ENCODE measurements around the gene AHI1.
"Not testable (repeated sequence)": the region's sequence is repeated elsewhere in the genome, so short reads cannot be mapped to it uniquely, and the experiment has no call there.

Gene AHI1

DNA sequence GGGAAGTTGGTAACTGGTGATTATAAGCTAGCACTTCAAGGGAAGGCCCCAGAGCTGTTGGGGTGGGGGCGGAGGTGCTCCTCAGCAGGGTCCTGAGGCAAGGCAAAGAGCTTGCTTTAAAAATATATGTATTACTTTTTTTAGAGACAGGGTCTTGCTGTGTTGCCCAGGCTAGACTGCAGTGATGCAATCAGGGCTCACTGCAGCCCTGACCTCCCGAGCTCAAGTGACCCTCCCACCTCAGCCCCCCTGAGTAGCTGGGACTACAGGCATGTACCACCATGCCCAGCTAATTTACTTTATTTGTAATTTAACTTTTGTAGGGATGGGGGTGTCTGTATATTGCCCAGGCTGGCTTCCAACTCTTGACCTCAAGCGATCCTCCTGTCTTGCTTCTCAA lies 229.3 kb downstream of the AHI1 start:
- no peak for DNase-seq

DNA sequence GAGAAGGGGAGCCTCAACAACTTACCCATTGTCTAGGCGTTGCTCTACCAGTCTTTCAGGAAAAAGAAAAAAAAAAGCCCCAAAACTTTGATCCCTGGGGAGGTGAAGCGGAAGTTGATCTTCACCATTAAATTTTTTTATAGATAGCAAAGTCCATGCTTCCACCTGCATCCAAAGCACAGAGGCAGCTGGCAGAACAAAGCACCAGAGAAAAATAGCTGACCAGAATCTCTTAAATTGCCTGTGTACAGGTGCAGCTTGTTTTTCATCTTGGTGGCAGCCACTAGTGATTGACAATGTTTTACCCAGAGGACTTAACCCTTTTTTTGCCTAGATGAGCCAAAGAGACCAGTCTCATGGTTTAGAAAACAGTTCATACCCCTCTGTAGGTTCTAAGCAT lies 230.5 kb downstream of the AHI1 start:
- no peak for DNase-seq

DNA sequence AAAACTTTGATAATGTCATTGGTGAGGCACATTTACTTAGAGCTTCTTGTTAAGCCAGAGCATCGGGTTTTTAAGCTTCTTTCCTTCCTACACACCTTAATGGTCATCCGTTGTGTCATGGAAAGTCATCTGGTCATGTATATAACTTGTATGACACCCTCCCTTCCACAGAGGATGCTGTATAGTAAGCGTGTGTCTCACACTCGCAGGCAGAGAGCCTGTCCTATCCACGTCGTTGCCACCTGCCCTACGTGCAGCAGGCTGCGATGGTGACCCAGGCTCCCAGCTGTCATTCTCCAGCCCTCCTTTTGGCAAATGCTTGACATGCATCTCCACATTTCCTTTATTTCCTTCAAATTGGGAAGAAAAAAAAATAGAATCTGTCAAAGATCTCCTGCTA lies 230.9 kb downstream of the AHI1 start:
- no peak for DNase-seq

DNA sequence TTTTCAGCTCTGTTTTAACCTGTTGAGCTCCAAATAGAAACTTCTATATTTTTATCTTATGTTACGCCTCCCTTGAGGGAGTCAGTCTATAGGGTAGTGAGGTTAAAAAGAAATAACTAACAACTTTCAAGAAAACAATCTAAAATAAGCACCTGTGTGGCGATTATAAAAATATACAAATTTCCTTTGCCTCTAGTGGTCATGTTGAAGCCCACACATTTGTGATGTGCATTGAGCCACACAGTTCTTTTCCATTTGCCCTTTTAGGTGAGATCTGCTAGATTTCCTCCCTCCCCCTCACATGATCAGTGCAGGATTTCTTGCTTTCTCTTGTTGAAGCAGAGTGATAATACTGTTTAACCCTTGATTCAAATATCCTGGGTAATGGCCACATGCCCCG lies 232.3 kb downstream of the AHI1 start:
- DNase-seq: no peak

DNA sequence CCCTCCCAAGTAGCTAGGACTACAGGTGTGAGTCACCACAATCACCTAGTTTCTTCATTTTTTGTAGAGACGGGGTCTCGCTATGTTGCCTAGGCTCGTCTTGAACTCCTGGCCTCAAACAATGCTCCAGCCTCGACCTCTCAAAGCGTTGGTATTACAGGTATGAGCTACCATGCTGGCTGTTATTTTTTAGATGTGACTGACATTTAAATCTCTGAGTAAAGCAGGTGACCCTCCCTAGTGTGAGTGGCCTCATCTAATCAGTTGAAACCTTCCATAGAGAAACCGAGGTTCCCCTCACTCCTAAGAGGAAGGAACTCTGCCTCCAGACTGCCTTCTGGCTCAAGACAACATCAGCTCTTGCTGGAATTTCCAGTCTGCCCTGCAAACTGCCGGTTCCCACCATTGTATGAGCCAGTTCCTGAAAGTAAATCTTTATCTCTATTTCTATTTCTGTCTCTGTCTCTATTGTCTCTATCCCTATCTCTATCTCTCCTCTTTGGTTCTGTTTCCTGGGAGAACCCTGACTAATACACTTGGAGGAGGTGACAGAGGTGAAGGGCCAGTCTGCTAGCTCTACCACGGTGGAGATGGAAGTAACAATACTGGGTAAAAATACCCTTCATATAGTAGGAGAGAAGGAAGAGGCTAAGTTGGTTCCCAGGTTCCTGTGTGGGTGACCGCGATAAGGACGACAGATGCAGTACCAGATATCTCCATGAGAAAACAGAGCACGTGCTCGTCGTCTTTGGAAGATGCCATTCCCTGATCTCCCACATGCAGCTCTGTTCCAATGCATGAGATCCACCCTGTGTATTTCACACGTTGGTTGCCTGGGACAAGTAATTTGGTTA lies 235.4 kb downstream of the AHI1 start:
- no peak for DNase-seq

DNA sequence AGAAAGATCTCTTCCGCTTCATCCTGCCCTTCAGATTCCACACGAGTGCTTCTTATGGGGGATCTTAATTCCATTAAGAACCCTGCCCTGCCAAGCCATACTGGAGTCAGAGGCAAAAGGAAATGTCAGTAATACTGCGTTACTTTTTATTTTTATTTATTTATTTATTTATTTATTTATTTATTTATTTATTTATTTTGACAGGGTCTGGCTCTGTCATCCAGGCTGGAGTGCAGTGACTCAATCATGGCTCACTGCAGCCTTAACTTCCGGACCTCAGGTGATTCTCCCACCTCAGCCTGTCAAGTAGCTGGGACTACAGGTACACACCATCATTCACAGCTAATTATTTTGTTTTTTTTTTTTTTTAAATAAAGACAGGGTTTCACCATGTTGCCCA lies 236.9 kb downstream of the AHI1 start:
- no peak for DNase-seq

DNA sequence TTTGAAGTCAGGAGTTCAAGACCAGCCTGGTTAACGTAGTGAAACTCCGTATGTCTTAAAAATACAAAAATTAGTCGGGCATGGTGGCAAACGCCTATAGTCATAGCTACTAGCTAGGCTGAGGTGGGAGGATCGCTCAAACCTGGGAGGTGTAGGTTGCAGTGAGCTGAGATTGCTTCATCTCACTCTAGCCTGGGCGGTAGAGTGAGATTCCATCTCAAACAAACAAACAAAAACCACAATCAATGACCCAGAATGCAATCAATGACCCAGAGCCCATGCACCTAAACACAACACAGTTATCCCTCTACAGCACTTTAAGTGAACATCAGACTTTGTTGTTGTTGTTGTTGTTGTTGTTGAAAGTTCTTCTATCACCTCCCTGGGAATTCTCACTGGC lies 238.6 kb downstream of the AHI1 start:
- DNase-seq: no peak

DNA sequence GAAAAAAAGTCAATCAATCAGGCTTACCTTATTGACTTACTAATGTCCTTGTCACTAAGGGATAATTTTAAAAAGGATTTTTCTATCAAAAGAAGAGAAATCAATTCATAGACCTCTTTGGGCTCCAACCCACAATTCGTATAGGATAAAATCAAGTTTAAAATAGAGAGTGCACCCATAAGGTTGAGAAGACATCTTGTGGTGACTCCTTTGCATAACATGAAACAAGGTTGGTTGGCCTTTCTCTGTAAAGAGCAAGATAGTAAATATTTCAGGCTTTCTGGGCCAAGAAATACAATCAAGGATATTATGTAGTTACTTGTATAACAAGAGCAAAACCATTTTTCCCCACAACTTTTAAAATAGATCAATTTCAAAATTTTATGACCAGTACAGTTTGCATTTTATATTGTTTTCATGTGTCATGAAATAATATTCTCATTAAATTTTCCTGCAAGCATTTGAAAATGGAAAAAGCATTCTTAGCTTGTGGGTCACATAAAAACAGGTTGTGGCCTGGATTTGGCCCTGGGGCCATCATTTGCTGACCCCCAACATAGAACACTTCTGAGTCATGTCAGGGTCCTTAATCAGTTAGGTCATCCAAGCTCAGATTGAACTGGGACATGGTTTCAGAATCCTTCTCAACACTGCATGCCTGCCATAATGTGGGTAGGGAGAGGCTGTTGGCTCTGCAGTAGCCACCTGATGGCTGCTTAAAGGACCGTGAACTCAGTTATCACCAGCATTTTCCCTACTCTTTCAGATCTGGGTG lies 239.7 kb downstream of the AHI1 start:
- no peak for DNase-seq

DNA sequence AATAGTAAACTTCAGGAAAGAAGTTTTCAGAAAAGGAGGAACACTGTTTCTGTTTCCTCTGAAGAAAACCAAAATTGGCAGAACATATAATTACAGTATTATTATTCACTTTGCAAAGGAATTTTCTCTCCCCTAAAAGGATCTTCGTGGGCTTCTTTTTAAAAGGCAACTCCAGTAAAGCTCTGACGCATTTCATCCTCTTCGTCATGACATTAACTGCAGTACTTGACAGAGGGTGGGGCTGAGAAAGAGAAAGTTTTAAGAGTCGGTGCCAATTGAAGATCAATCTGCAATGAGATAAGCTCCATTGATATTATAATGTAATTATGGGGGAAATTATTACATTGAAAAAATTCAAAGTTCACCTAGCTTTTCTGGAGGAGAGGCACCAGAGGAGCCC lies 240.7 kb downstream of the AHI1 start:
- DNase-seq: no peak

DNA sequence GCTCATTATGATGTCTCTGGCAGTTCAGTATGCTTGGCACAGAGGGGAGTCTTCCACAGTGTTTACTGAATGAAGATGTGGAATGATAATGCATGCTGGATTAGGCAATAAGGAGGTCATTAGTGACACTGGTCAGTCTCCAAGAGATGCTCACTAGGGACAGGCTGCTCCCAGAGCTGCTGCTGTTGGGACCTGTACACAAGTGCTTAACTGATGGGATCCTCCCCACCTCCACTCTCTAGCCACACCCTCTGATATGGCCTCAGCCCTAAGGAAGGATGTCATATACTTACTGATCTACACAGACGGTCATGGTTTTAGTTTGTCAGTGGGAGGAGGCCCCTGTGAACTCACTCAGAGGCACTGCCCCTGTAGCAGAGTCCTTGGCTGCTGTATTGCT lies 243.1 kb downstream of the AHI1 start:
- no peak for DNase-seq

DNA sequence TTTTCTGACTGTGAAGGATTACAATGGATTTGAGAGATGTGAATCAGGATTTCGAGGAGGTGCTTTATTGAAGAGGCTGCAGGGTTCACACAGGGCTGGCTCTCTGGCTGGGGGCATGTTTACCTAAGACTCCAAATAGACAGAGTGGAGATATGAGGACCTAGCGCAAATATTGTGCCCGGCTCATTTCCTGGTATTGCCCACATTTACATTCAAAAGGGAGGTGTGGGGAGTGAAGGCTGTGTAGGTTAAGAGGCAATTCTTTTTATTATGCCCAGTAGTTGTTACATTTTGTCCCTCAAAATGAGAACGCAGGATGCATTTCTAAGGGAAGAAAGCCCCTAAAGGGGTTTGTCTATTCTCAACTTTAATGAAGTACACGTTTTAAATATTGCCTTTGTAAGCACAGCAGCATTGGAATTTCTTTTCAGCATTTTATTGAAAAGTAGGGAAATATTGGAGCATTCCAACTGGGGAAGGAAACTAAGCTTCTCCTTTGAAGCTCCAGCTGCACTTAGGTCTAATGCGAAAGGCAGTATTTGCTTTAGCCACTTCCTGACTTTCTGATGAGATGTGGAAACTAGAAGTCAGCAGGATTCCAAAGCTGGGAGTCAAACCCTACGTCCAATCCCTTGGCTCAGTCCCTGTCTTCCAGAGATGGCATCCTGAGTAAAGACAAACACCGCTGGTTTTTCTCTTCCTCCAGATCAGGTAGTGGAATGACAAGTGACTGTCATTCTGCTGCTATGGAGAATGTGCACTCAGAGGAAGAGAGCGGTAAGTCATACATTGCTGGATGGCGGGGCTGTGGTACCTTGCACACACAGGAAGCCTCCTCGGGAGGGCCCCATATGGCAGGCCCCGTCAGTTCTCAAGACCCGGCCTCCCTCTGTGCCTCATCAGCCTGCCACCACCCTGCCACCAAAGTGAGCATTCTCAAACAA lies 245.8 kb downstream of the AHI1 start:
- DNase-seq: no peak

DNA sequence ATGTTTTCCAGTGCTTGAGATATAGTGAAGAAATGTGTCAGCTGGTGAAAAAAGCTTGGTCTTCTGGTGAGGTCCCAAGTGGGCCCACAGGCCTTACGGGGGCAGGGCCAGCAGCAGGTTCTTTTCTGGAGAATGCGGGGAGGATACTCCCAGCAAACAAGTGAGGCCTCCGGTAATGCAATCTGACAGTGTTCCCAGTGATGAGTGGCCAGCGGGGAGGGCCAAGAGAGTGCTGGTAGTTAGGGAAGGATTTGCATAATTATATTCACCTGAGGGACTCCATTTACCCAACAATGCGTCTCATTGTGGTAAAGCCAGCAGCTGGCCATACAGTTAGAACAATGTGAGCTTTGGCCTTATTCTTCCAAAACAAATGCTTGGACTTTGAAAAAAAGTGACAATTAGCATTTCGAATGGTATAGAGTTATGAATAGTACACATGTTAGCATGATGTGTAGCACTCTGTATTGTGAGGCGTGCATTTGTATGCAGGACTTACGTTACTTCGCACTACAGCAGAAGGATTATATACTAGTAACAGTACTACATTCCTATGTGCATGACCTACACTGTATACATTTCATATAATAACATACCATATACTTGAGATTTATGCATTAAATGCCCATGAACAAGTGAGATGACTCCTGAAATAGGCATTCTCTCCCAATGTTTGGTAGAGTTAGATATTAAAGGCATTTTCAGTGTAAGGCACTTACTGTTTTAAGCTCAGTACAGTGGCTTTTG lies 246.6 kb downstream of the AHI1 start:
- no peak for DNase-seq

DNA sequence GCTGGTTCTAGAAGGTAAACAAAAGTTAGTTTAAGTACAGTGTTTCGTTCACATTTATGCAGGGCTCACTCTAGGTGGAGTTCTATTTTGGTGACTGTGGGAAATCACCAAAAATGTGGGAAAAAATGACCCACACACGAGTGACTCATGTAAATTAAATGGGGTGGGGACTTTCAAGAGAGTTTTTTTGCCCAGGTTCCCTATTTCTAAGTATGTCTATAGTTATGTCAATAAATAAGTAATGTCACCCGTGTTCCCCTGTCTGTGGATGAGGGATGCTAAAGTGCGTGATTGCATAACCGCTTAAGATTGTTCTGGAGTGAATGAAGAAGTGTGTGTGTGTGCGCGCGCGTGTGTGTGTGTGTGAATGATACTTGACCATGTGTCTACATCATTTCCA lies 247.3 kb downstream of the AHI1 start:
- DNase-seq: no peak

DNA sequence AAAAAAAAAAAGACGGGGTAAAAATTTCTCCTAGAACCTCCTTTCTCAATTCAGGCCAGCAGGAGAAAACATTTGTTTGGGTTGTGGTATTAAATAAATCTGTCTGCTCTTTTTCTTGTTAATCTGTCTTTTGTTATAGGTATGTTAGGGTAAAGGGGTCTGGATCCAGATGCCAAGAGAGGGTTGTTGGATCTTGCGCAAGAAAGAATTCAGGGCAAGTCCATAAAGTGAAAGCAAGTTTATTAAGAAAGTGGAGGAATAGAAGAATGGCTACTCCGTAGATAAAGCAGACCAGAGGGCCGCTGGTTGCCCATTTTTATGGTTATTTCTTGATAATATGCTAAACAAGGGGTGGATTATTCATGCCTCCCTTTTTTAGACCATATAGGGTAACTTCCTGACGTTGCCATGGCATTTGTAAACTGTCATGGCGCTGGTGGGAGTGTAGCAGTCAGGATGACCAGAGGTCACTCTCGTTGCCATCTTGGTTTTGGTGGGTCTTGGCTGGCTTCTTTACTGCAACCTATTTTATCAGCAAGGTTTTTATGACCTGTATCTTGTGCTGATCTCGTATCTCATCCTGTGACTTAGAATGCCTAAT lies 251.0 kb downstream of the AHI1 start:
- DNase-seq: not testable (repeated sequence)

DNA sequence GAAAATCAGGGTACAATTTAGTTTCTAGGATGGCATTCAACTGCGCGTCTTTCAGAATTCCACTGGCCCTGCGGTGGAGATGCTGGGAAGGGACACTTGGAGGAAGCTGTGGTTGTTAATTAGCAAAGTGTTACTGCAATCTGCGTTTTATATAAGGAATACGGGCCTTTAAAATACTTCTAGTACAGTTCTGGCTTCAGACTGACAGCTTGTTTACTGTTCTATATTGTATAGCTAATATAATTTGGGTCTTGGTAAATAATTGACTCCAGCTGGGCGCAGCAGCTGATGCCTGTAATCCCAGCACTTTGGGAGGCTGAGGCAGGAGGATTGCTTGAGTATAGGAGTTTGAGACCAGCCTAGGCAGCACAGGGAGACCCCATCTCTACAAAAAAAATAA lies 252.7 kb downstream of the AHI1 start:
- DNase-seq: no peak

DNA sequence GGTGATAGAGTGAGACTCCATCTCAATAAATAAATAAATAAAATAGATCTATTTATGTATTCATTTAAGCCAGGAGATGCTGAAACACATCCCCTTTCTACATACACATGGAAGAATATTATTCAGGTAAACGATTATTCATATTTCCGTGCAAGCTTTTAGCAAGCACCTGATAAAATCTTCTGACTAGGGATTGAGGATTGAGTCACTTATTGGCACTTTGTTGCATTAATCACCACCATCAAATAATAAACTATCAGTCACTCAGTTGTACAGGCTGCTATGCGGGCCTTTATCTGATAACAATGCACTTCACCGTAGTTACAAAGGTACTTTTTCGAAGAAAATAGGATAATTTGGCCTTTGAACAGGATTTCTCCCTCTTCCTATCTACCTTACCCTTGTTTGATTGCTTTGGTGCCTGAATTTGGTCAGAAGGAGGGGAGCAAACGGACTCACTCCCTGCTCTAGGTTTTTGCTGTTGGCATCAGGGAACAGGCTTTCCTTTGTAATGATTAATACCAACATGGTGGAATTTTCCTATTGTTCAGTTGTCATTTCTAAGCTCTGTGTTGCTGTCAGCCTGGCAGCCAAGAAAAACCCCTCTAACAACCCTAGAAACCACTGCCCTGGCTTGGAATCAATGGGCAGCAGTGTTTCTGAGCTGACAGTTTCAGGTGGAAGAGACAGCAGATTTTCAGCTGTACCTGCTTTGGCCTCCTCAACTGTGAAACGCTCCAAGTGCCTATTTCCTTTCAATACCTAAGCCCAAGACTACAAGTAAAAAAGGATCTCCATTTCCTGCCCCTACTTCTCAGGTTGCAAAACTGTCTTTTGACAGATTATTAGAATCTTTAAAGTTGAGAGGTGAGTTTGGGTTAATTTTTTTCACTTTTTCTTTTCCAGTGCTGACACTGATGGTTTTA lies 253.4 kb downstream of the AHI1 start:
- DNase-seq: no peak

DNA sequence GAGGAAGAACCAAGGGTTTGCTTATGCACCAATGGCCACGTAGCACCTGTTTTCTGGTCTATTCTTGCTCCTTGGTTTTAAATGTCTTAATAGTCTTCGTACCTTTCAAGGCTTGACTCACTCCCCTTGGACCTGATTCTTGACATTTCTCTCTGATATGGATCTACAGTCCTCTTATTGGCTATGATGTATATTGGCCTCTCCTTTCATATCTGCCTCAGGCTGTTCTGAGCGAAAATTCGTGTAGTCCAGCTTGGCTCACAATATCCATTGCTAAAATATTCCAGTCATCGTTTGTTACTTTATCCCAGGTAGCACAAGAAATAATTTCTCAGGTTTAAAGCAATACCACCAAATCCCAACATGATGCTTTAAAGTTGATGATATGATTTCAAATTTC lies 256.8 kb downstream of the AHI1 start:
- DNase-seq: no peak

DNA sequence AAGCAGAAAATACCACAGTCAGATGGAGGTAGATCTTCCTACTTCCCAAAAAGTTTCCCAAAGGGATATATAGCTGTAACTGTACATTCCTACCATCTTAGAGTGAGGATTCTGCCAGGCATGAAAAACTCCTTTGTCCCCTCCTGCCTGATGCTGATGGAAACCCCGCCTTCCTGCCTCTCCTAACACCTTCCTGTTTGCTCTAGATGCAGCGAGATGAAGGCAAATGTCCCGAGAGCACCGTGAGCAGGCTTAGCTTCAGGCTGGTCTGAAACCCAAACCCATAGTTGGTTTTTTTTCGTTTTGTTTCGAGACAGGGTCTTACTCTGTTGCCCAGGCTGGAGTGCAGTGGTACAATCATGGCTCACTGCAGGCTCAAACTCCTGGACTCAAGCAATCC lies 260.8 kb downstream of the AHI1 start:
- DNase-seq: no peak

DNA sequence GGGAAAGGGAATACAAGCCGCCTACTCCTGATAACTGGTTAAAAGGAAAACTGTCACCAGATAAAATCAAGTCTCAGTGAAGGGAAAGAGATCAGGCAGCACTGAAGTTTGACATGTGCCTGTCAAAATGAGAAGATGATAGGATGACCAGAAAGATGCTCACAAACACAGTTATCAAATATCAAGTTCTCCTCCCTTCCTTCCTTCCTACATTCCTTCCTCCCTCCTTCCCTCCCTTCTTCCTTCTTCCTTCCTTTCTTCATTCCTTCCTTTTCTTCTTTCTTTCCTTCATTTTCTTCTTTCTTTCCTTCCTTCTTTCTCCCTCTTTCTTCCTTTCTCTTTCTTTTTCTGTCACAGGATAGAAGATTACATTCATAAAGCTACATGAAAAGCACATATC lies 261.2 kb downstream of the AHI1 start:
- DNase-seq: no peak

DNA sequence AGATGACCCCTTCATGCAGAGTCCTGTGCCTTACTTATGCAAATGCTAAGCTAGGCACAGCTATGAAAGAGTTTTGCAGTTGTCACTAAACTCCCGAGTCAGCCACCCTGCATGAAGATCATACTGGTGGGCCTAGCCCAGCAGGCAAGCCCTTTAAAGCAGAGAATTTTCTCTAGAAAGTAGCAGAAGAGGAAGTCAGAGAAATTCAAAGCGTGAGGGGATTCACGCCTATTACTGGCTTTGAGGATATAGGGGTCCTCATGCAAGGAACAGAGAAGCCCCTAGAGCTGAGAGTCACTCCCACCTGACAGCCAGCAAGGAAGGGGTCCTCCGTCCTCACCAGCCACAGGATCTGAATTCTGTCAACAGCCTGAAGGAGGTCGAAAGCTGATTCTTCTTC lies 261.8 kb downstream of the AHI1 start:
- DNase-seq: no peak
